ENCODE data around the gene GSG1L. TPM values are rescaled to one million over a fixed set of nuclear protein-coding genes. Genes with fewer than 3 reads are reported as not detected.

The GSG1L gene
- total RNA-seq, 1 experiment from 2014 or later = not detected

- no peak for DNase-seq
- Mint-ChIP-seq H3K4me1 (ENCODE audit: low read depth, unreplicated experiment) (no peaks in the 10 kb centered on the region), H3K36me3 (ENCODE audit: insufficient read depth, unreplicated experiment) (peaks cover 5% of the 10 kb centered on the region), H3K27ac (ENCODE audit: unreplicated experiment) (no peak overlapping the region), H3K27me3 (ENCODE audit: unreplicated experiment) (no peaks in the 10 kb centered on the region), H3K9me3 (ENCODE audit: low read depth, unreplicated experiment) (no peaks in the 10 kb centered on the region), H3K4me3 (ENCODE audit: low read depth, unreplicated experiment) (no peak overlapping the region)
- peak; percentile 10 for TF ChIP-seq CTCF (IDR thresholded peaks at IDR 0.05; ENCODE audit: unreplicated experiment)
- BruUV-seq (replicated peaks) = no TSS peak
- intact Hi-C loops (cut with micrococcal nuclease; ENCODE audit: unreplicated experiment) = no loop called here
- CTCF ChIA-PET = no interaction called here
Measured at GRCh38 chr16:28090646-28091377, 27.3 kb upstream of the GSG1L start.

GRCh38 chr16:28089992-28090365, 26.5 kb upstream of the GSG1L start:
- Mint-ChIP-seq H3K27ac (ENCODE audit: unreplicated experiment) (peak overlapping the region; percentile 21), H3K9me3 (ENCODE audit: low read depth, unreplicated experiment) (no peaks in the 10 kb centered on the region), H3K27me3 (ENCODE audit: unreplicated experiment) (no peaks in the 10 kb centered on the region), H3K36me3 (ENCODE audit: insufficient read depth, unreplicated experiment) (peaks cover 5% of the 10 kb centered on the region), H3K4me1 (ENCODE audit: low read depth, unreplicated experiment) (no peaks in the 10 kb centered on the region), H3K4me3 (ENCODE audit: low read depth, unreplicated experiment) (no peak overlapping the region)
- CTCF ChIA-PET = no interaction called here
- TF ChIP-seq CTCF (IDR thresholded peaks at IDR 0.05; ENCODE audit: unreplicated experiment) = no peak
- intact Hi-C loops (cut with micrococcal nuclease; ENCODE audit: unreplicated experiment) = no loop called here
- no peak for DNase-seq
- BruUV-seq (replicated peaks) = no TSS peak

- TF ChIP-seq CTCF (IDR thresholded peaks at IDR 0.05; ENCODE audit: unreplicated experiment) = no peak
- H3K27me3 Mint-ChIP-seq (ENCODE audit: unreplicated experiment) = no peaks in the 10 kb centered on the region
- no peak overlapping the region for H3K4me3 Mint-ChIP-seq (ENCODE audit: low read depth, unreplicated experiment)
- no TSS peak for BruUV-seq (replicated peaks)
- H3K27ac Mint-ChIP-seq (ENCODE audit: unreplicated experiment) = peak overlapping the region; percentile 21
- intact Hi-C loops (cut with micrococcal nuclease; ENCODE audit: unreplicated experiment) = no loop called here
- no peak for DNase-seq
- CTCF ChIA-PET = no interaction called here
- no peaks in the 10 kb centered on the region for H3K4me1 Mint-ChIP-seq (ENCODE audit: low read depth, unreplicated experiment)
- H3K9me3 Mint-ChIP-seq (ENCODE audit: low read depth, unreplicated experiment) = no peaks in the 10 kb centered on the region
- peaks cover 5% of the 10 kb centered on the region for H3K36me3 Mint-ChIP-seq (ENCODE audit: insufficient read depth, unreplicated experiment)
Measured at GRCh38 chr16:28089205-28089991, 25.9 kb upstream of the GSG1L start.

GRCh38 chr16:28087675-28088300, 24.3 kb upstream of the GSG1L start:
- no peaks in the 10 kb centered on the region for H3K9me3 Mint-ChIP-seq (ENCODE audit: low read depth, unreplicated experiment)
- no peaks in the 10 kb centered on the region for H3K4me1 Mint-ChIP-seq (ENCODE audit: low read depth, unreplicated experiment)

More at GRCh38 chr16:28087675-28088300, 24.3 kb upstream of the GSG1L start:
- no peak for DNase-seq
- CTCF ChIA-PET = no interaction called here
- no peaks in the 10 kb centered on the region for H3K27me3 Mint-ChIP-seq (ENCODE audit: unreplicated experiment)
- intact Hi-C loops (cut with micrococcal nuclease; ENCODE audit: unreplicated experiment) = no loop called here
- H3K36me3 Mint-ChIP-seq (ENCODE audit: insufficient read depth, unreplicated experiment) = peaks cover 5% of the 10 kb centered on the region
- no peak overlapping the region for H3K27ac Mint-ChIP-seq (ENCODE audit: unreplicated experiment)
- no peak for TF ChIP-seq CTCF (IDR thresholded peaks at IDR 0.05; ENCODE audit: unreplicated experiment)
- BruUV-seq (replicated peaks) = no TSS peak
- H3K4me3 Mint-ChIP-seq (ENCODE audit: low read depth, unreplicated experiment) = no peak overlapping the region
